Epithelial cell of proximal tubule (primary cell): ENCODE data around the gene CAPRIN1. TPM values are rescaled to one million over a fixed set of nuclear protein-coding genes. Genes with fewer than 3 reads are reported as not detected.
A peak's percentile ranks its signal among the peaks of the same experiment; 100 is the strongest.
"Not testable (repeated sequence)": the region's sequence is repeated elsewhere in the genome, so short reads cannot be mapped to it uniquely, and the experiment has no call there.

Experiments used
- DNase-seq: peaks from one replicate; pipeline ENCODE4 v3.0.0-alpha.2; 2011; ENCODE audit warnings: low read depth
- H3K4me3 ChIP-seq: 2 replicates; pipeline ENCODE4 v1.5.1; 2011; ENCODE audit warnings: low read depth, mild to moderate bottlenecking, low read length
- total RNA-seq: library from RNA; depleted of rRNA; stranded (reverse); fragments of >200 nt; gene quantifications from 2 replicates; pipeline ENCODE4 v1.2.3, GENCODE V29; 2015
- TF ChIP-seq, protein P1 (sequence below): conservative IDR thresholded peaks from 2 replicates; pipeline ENCODE4 v1.5.1; 2012; ENCODE audit warnings: low read depth, mild to moderate bottlenecking, low read length

Gene CAPRIN1
- total RNA-seq, 1 donor from 2014 or later, result 172 TPM

DNA sequence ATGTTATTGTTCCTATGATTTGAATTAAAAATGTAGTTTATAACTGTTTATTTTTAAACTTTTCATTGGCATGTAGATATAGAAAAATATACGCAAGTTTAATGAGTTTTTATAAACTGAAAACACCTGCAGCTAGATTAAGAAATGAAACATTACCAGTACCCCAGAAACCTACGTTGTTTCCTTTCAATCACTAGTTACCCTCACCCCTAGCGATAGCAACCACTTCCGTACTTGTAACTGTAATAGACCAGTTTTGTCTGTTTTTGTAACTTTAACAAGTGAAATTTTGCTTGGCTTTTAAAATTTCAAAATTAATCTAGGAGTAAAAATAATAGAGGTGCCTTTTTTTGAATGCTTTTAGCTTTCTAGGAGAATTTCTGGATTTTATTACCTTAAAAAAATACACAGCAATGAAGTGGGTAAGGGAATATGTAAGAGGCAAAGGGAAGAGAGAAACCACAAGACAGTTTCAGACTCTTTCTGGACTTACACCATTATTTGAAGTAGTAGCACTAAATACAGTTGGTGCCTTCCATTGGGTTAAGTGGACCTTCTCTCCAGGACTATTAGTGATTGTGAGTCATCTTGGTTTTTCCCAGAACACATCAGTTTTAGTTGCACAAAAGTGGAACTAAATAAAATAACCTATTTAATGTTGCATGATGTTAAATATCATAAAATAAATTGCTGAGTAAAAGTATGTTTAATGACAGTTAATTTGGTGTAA, 35.2 kb downstream of the CAPRIN1 start:
- no peak for DNase-seq
- TF ChIP-seq, protein P1, sequence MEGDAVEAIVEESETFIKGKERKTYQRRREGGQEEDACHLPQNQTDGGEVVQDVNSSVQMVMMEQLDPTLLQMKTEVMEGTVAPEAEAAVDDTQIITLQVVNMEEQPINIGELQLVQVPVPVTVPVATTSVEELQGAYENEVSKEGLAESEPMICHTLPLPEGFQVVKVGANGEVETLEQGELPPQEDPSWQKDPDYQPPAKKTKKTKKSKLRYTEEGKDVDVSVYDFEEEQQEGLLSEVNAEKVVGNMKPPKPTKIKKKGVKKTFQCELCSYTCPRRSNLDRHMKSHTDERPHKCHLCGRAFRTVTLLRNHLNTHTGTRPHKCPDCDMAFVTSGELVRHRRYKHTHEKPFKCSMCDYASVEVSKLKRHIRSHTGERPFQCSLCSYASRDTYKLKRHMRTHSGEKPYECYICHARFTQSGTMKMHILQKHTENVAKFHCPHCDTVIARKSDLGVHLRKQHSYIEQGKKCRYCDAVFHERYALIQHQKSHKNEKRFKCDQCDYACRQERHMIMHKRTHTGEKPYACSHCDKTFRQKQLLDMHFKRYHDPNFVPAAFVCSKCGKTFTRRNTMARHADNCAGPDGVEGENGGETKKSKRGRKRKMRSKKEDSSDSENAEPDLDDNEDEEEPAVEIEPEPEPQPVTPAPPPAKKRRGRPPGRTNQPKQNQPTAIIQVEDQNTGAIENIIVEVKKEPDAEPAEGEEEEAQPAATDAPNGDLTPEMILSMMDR, result no peak
- no peak overlapping the region for H3K4me3 ChIP-seq

GRCh38 chr11:34091825-34092224, 40.3 kb downstream of the CAPRIN1 start:
- TF ChIP-seq, protein P1, result no peak
- no peak for DNase-seq
- H3K4me3 ChIP-seq, result no peak overlapping the region

DNA sequence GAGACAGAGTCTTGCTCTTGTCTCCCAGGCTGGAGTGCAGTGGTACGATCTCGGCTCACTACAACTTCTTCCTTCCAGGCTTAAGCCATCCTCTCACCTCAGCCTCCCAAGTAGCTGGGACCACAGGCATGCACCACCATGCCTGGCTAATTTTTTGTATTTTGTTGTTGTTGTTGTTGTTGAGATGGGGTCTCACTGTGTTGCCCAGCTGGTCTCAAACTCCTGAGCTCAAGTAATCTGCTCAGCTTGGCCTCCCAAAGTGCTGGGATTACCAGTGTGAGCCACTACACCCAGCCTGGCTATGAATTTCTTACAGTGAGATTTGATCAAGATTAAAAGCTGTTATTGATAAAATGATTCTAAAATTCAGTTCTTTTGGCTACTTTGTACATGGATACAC, 43.4 kb downstream of the CAPRIN1 start:
- H3K4me3 ChIP-seq, DNase-seq: not testable (repeated sequence)

DNA sequence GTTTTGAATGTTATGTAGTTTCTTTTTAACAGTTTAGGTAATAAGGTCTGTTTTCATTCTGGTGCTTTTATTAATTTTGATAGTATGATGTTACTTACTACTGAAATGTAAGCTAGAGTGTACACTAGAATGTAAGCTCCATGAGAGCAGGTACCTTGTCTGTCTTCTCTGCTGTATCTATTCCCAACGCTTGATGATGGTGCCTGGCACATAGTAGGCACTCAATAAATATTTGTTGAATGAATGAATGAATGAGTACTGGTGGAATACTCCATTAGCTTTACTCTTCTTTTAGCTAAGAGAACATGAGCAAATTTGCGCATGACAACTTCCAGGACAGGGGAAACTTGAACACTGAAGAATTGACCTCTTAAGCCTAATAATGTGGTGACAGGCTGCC, 47.3 kb downstream of the CAPRIN1 start:
- TF ChIP-seq, protein P1, result no peak
- DNase-seq, result no peak
- no peak overlapping the region for H3K4me3 ChIP-seq

DNA sequence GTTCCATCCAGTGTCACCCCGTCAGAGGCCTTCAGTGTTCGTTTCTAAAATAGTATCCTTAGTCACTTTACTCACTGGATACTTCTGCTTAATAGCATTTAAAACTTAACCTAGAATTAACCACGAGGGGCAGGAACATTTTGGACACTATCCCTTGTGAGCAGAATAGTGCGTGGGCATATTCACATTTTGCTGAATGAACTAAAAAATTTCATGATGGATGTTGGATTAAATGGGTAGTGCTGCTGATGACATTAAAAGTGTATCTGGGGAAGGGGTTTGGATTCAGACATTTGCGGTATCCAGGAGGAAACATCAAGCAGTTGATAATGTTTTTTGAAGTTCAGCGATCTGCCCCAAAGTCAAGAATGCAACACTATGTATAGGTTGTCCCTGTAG, 53.1 kb downstream of the CAPRIN1 start:
- H3K4me3 ChIP-seq, result peak overlapping the region; percentile 68
- TF ChIP-seq, protein P1, result no peak
- DNase-seq, result no peak

GRCh38 chr11:34105079-34105956, 53.8 kb downstream of the CAPRIN1 start, which contains the start of gene NAT10:
TSS of gene NAT10 (plus strand) at chr11:34105629. CDS start at chr11:34108226, 2,597 bp downstream.
- peak within 1 kb of the TSS; percentile 68 for H3K4me3 ChIP-seq
- TF ChIP-seq, protein P1, result peak; percentile 2
- peak; percentile 88 for DNase-seq

GRCh38 chr11:34105957-34106504, 54.5 kb downstream of the CAPRIN1 start:
- no peak for DNase-seq
- peak overlapping the region; percentile 68 for H3K4me3 ChIP-seq
- TF ChIP-seq, protein P1, result no peak
